Gastroesophageal sphincter (tissue), 4 donors: Measurements from ENCODE around the gene ITPRID2. TPM values are rescaled to one million over a fixed set of nuclear protein-coding genes. Genes with fewer than 3 reads are reported as not detected.

Experiments used
- ATAC-seq: fragments of 150-250 bp; one replicate; pipeline ENCODE4 v1.9.1; 2016; ENCODE audit warnings: mild to moderate bottlenecking, moderate library complexity
- H3K27ac ChIP-seq, 4 donors: fragments of 200-600 bp; sonication (generic) in 3 of 4; 1 replicate in 3 of 4; 2 replicates in 1 of 4; pipeline ENCODE4 v1.5.1; 2016 to 2019
- H3K27me3 ChIP-seq: fragments of 200-600 bp; sonication (generic); one replicate; pipeline ENCODE4 v1.5.1; 2019
- H3K36me3 ChIP-seq, 2 donors: fragments of 200-600 bp; sonication (generic); one replicate each; pipeline ENCODE4 v1.5.1; 2019; ENCODE audit warnings: control low read depth in 1 of 2
- H3K4me1 ChIP-seq, 3 donors: fragments of 200-600 bp; sonication (generic); 1 replicate in 2 of 3; 2 replicates in 1 of 3; pipeline ENCODE4 v1.5.1; 2016 to 2019; ENCODE audit warnings: control low read depth in 2 of 3
- H3K4me3 ChIP-seq, 2 donors: fragments of 200-600 bp; sonication (generic); one replicate each; pipeline ENCODE4 v1.5.1; 2019; ENCODE audit warnings: mild to moderate bottlenecking in 1 of 2, moderate library complexity in 1 of 2
- H3K9me3 ChIP-seq, 3 donors: fragments of 200-600 bp; sonication (generic); one replicate each; pipeline ENCODE4 v1.5.1; 2017 to 2019; ENCODE audit warnings: control low read depth in 2 of 3
- EP300 ChIP-seq: sonication (generic); formaldehyde crosslinking; IDR thresholded peaks from one replicate; pipeline ENCODE4 v1.6.1; 2017; ENCODE audit warnings: antibody characterized with exemption, mild to moderate bottlenecking
- POLR2A ChIP-seq, 2 donors: fragments of 450-650 bp; IDR thresholded peaks; one replicate each; pipeline ENCODE4 v1.6.1; 2017; ENCODE audit warnings: antibody characterized with exemption in 2 of 2, mild to moderate bottlenecking in 2 of 2, moderate library complexity in 1 of 2
- POLR2AphosphoS5 ChIP-seq: sonication (generic); formaldehyde crosslinking; IDR thresholded peaks from one replicate; pipeline ENCODE4 v1.6.1; 2017; ENCODE audit warnings: antibody characterized with exemption
- WGBS, 2 donors: methylation state at CpG; one replicate each; pipeline ENCODE4 v1.1.5; 2018; ENCODE audit warnings: low coverage in 1 of 2; 5-methylcytosine and 5-hydroxymethylcytosine counted together
- total RNA-seq, 4 donors: library from RNA; depleted of rRNA; stranded (reverse); fragments of >200 nt; gene quantifications; one replicate each; pipeline ENCODE4 v1.1.0, GENCODE V29; 2016
- TF ChIP-seq, protein P1 (sequence below), 4 experiments: fragments of 200-600 bp in 2 of 4; fragments of 450-650 bp in 2 of 4; sonication (generic) in 1 of 4; IDR thresholded peaks; one replicate each; pipeline ENCODE4 v1.5.1; 2017 to 2019; ENCODE audit warnings: antibody characterized with exemption in 4 of 4, mild to moderate bottlenecking in 2 of 4, moderate library complexity in 2 of 4

Gene ITPRID2
- total RNA-seq, 4 donors from 2014 or later, result 106 to 127 (median 116) TPM

DNA sequence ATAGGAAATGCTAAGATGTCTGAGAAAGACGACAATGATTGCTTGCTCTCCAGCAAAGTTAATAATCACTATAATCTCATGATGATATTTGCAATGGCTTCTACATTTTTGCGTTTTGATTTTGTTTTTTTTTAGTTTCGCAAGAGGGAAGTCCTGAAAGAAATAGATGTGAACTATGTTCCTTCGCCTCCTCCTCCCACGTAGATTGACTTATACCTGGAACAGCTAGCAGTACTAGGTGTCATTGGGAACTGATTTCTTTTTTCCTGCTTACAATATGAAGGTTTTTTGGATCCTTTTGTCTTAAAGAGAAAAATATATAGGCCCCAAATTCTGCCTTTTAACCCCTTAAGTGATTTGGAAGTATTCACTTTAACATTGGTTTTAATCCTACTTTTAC, 26.7 kb downstream of the ITPRID2 start:
- no peak for ATAC-seq
- Histone ChIP-seq H3K36me3 (peaks cover 4 to 99% of the 10 kb centered on the region in 2 donors), H3K4me1 (peaks cover 0 to 23% (median 0%) of the 10 kb centered on the region in 3 donors), H3K27ac (no peak overlapping the region), H3K4me3 (no peak overlapping the region), H3K9me3 (no peaks in the 10 kb centered on the region), H3K27me3 (no peaks in the 10 kb centered on the region)
- WGBS, 2 donors, result 92 to 94% methylated on average over 3 to 5 of the region's 5 CpGs
- TF ChIP-seq POLR2A (IDR thresholded peaks at IDR 0.05) (no peak), EP300 (no peak), POLR2AphosphoS5 (no peak)
- TF ChIP-seq, protein P1, sequence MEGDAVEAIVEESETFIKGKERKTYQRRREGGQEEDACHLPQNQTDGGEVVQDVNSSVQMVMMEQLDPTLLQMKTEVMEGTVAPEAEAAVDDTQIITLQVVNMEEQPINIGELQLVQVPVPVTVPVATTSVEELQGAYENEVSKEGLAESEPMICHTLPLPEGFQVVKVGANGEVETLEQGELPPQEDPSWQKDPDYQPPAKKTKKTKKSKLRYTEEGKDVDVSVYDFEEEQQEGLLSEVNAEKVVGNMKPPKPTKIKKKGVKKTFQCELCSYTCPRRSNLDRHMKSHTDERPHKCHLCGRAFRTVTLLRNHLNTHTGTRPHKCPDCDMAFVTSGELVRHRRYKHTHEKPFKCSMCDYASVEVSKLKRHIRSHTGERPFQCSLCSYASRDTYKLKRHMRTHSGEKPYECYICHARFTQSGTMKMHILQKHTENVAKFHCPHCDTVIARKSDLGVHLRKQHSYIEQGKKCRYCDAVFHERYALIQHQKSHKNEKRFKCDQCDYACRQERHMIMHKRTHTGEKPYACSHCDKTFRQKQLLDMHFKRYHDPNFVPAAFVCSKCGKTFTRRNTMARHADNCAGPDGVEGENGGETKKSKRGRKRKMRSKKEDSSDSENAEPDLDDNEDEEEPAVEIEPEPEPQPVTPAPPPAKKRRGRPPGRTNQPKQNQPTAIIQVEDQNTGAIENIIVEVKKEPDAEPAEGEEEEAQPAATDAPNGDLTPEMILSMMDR (IDR thresholded peaks at IDR 0.05), result no peak

DNA sequence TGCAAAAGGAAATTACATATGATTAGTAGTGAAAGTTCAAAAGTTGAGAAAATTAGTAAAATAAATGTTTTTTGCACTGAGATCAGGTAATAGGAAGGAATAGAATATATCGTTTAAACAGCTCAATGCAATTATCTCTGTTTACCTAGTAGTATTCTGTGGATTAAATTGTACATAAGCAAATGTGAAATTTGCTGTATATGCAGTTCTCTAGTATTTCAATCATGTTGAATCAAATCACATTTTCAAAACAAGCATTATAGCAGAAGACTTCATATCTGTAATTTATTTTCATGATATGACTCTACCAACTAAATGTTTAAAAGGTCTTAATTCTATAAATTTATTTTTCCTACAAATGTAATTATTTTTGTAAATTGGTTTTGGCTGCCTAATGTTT, 31.6 kb downstream of the ITPRID2 start:
- no peak for ATAC-seq
- TF ChIP-seq POLR2A (IDR thresholded peaks at IDR 0.05) (no peak), EP300 (no peak), POLR2AphosphoS5 (no peak)
- TF ChIP-seq, protein P1 (IDR thresholded peaks at IDR 0.05), result no peak
- Histone ChIP-seq H3K27ac (no peak overlapping the region), H3K27me3 (no peaks in the 10 kb centered on the region), H3K4me3 (no peak overlapping the region), H3K36me3 (peaks cover 0 to 72% of the 10 kb centered on the region in 2 donors), H3K4me1 (peaks cover 0 to 41% (median 0%) of the 10 kb centered on the region in 3 donors), H3K9me3 (no peaks in the 10 kb centered on the region)
- 90 to 94% methylated on average over 1 of the region's 1 CpG for WGBS, 2 donors

DNA sequence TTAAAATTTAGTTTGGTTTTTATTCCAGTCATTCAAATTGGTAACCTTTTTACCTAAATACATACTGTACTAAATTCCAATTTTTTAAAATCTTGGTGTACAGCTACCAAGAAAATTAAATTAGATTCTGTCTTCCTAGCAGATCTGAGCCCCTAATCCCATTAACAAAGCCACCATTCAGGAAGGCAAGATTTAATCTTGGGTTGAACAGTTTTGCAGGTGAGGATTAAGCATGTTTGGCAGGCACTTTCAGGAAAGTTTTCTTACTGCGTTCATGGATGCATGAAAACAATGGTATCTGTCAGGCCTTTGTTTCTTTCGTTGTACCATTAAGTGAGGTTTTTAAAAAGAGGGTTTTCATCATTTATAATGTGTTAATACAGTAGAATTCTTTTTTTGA, 32.8 kb downstream of the ITPRID2 start:
- peaks cover 0 to 41% (median 0%) of the 10 kb centered on the region in 3 donors for H3K4me1 ChIP-seq
- H3K27ac ChIP-seq, result no peak overlapping the region
- H3K36me3 ChIP-seq, result peaks cover 0 to 69% of the 10 kb centered on the region in 2 donors
- ATAC-seq, result no peak
- no peaks in the 10 kb centered on the region for H3K9me3 ChIP-seq
- H3K27me3 ChIP-seq, result no peaks in the 10 kb centered on the region
- TF ChIP-seq EP300 (no peak), POLR2AphosphoS5 (no peak), POLR2A (IDR thresholded peaks at IDR 0.05) (no peak)
- TF ChIP-seq, protein P1 (IDR thresholded peaks at IDR 0.05), result no peak
- H3K4me3 ChIP-seq, result no peak overlapping the region
- 40 to 77% methylated on average over 1 to 2 of the region's 2 CpGs for WGBS, 2 donors

DNA sequence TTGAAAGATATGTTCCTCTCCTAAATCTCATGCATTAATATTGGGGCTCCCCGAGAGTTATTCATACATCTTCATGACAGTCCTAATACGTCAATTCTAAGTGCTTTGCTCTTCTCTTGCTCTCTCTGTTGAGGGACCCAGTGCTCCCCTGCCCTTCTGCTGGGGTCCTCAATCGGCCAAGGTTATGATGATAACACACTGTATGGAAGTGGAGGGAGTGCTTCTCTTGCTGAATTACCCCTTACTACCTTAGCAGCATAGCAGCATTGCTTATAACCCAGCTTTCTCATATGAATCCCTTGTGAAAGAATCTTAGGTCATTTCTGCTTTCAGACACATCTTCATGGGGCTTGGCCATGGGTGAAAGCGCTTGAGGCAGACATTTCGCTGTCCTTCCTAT, 43.2 kb downstream of the ITPRID2 start:
- H3K9me3 ChIP-seq, result no peaks in the 10 kb centered on the region
- H3K27me3 ChIP-seq, result no peaks in the 10 kb centered on the region
- WGBS, 2 donors, result 88 to 92% methylated on average over 4 to 5 of the region's 5 CpGs
- TF ChIP-seq POLR2A (IDR thresholded peaks at IDR 0.05) (no peak), EP300 (no peak), POLR2AphosphoS5 (no peak)
- TF ChIP-seq, protein P1 (IDR thresholded peaks at IDR 0.05), result no peak
- peaks cover 0 to 15% of the 10 kb centered on the region in 2 donors for H3K36me3 ChIP-seq
- no peak overlapping the region for H3K4me3 ChIP-seq
- H3K4me1 ChIP-seq, result peaks cover 0 to 19% (median 0%) of the 10 kb centered on the region in 3 donors
- H3K27ac ChIP-seq, result no peak overlapping the region
- no peak for ATAC-seq

DNA sequence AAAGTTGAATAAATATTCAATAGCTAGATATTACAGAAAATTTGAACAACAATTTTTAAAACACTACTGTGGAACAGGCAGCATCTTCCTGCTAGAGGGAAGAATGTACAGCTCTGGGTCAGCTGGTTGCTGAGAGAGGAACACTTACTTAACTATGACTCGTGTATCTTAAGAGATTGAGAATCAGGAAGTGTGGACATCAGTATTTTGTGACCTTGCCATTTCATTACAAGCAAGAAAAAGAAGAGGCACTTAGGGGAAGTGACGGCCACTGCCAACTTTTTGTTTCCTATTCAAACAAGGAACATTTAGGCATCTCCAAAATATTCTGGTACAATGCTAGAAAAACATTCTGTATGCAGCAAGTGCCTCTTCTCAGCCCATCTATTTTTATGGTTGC, 45.9 kb downstream of the ITPRID2 start:
- no peak overlapping the region for H3K27ac ChIP-seq
- ATAC-seq, result peak; percentile 25
- WGBS, 2 donors, result 20 to 51% methylated on average over 2 of the region's 2 CpGs
- H3K4me3 ChIP-seq, result no peak overlapping the region
- H3K9me3 ChIP-seq, result no peaks in the 10 kb centered on the region
- H3K4me1 ChIP-seq, result peaks cover 0 to 14% (median 0%) of the 10 kb centered on the region in 3 donors
- no peaks in the 10 kb centered on the region for H3K27me3 ChIP-seq
- no peak for TF ChIP-seq EP300
- TF ChIP-seq POLR2AphosphoS5, result no peak
- no peak for TF ChIP-seq POLR2A (IDR thresholded peaks at IDR 0.05)
- TF ChIP-seq, protein P1 (IDR thresholded peaks at IDR 0.05), result no peak
- H3K36me3 ChIP-seq, result no peaks in the 10 kb centered on the region
